Hematopoietic multipotent progenitor cell treated with erythropoietin and hydrocortisone succinate and interleukin-3 and kit ligand, for 8 days (in vitro differentiated cells): ENCODE measurements around the gene ESR2.
A peak's percentile ranks its signal among the peaks of the same experiment; 100 is the strongest.
"Not testable (repeated sequence)": the region's sequence is repeated elsewhere in the genome, so short reads cannot be mapped to it uniquely, and the experiment has no call there.

Experiments used
- DNase-seq: peaks from one replicate; pipeline ENCODE4 v3.0.0-alpha.2; 2015

Gene ESR2

GRCh38 chr14:64196056-64196455, 98.1 kb downstream of the ESR2 start:
- no peak for DNase-seq

- DNase-seq, result no peak
Measured at GRCh38 chr14:64195199-64195598, 99.0 kb downstream of the ESR2 start.

- DNase-seq, result no peak
Measured at GRCh38 chr14:64194404-64194803, 99.8 kb downstream of the ESR2 start.

GRCh38 chr14:64193821-64194220, 100.3 kb downstream of the ESR2 start:
- DNase-seq, result no peak

- peak; percentile 13 for DNase-seq
Measured at GRCh38 chr14:64191756-64192155, 102.4 kb downstream of the ESR2 start.

GRCh38 chr14:64190974-64191502, 103.1 kb downstream of the ESR2 start:
- no peak for DNase-seq

GRCh38 chr14:64187331-64187730, 106.8 kb downstream of the ESR2 start:
- DNase-seq, result no peak

- DNase-seq, result no peak
Measured at GRCh38 chr14:64186231-64187129, 107.7 kb downstream of the ESR2 start.

- DNase-seq, result no peak
Measured at GRCh38 chr14:64185184-64185583, 109.0 kb downstream of the ESR2 start.

- DNase-seq, result no peak
Measured at GRCh38 chr14:64184103-64184729, 110.0 kb downstream of the ESR2 start.

GRCh38 chr14:64182908-64183307, 111.3 kb downstream of the ESR2 start:
- not testable (repeated sequence) for DNase-seq

GRCh38 chr14:64178814-64179213, 115.4 kb downstream of the ESR2 start:
- DNase-seq, result no peak

- DNase-seq, result no peak
Measured at GRCh38 chr14:64176330-64176729, 117.8 kb downstream of the ESR2 start.

- DNase-seq, result no peak
Measured at GRCh38 chr14:64174922-64175782, 119.0 kb downstream of the ESR2 start.

GRCh38 chr14:64170181-64170580, 124.0 kb downstream of the ESR2 start:
- no peak for DNase-seq

- DNase-seq, result no peak
Measured at GRCh38 chr14:64159588-64159987, 134.6 kb downstream of the ESR2 start.

GRCh38 chr14:64158608-64159007, 135.6 kb downstream of the ESR2 start:
- no peak for DNase-seq

GRCh38 chr14:64149921-64150320, 144.2 kb downstream of the ESR2 start:
- DNase-seq, result no peak

GRCh38 chr14:64147126-64147790, 146.9 kb downstream of the ESR2 start:
- DNase-seq, result no peak

GRCh38 chr14:64137657-64138290, 156.4 kb downstream of the ESR2 start:
- peak; percentile 33 for DNase-seq

- DNase-seq, result no peak
Measured at GRCh38 chr14:64126548-64126947, 167.6 kb downstream of the ESR2 start.

- no peak for DNase-seq
Measured at GRCh38 chr14:64125270-64125669, 168.9 kb downstream of the ESR2 start.
